Colonic mucosa (tissue), 4 donors: Measurements from ENCODE around the gene SLC28A3. TPM values are rescaled to one million over a fixed set of nuclear protein-coding genes. Genes with fewer than 3 reads are reported as not detected.
"Not testable (repeated sequence)": the region's sequence is repeated elsewhere in the genome, so short reads cannot be mapped to it uniquely, and the experiment has no call there.

Experiments used
- DNase-seq: peaks from one replicate; pipeline ENCODE4 v3.0.0-alpha.2; 2020
- H3K27ac ChIP-seq: fragments of 200-600 bp; one replicate; pipeline ENCODE4 v1.8.0; 2021
- H3K27me3 ChIP-seq: fragments of 200-600 bp; one replicate; pipeline ENCODE4 v1.8.0; 2021
- H3K36me3 ChIP-seq: fragments of 200-600 bp; one replicate; pipeline ENCODE4 v1.8.0; 2021
- H3K4me1 ChIP-seq: fragments of 200-600 bp; one replicate; pipeline ENCODE4 v1.8.0; 2021; ENCODE audit warnings: mild to moderate bottlenecking
- H3K4me3 ChIP-seq: fragments of 200-600 bp; one replicate; pipeline ENCODE4 v1.8.0; 2021
- H3K9ac ChIP-seq, 2 donors: one replicate each; pipeline ENCODE4 v1.7.0; 2013; ENCODE audit warnings: control low read depth in 2 of 2, low read depth in 2 of 2, low read length in 2 of 2
- H3K9me3 ChIP-seq: fragments of 200-600 bp; one replicate; pipeline ENCODE4 v1.8.0; 2021
- CTCF ChIP-seq: fragments of 200-600 bp; IDR thresholded peaks from one replicate; pipeline ENCODE4 v1.8.0; 2022; ENCODE audit warnings: antibody characterized with exemption, mild to moderate bottlenecking
- intact Hi-C: fragments of 100-400 bp; cut with DNase I; formaldehyde crosslinking; loops from one replicate; pipeline ENCODE4 v1.14.1; 2022
- total RNA-seq, 2 donors: library from RNA; stranded (reverse); fragmentation: NEBNext Ultra II Directional in 1 of 2; extraction: Animal tissue kit (Norgen Biotek cat#: 25700) in 1 of 2; gene quantifications; one replicate each; pipeline ENCODE4 v1.2.1, GENCODE V29; 2021
- donor health status: healthy.
- donor health status: DM: no; HTN: no; CAD: no.
- donor health status: DM: no; HTN: no; CAD: no.

Gene SLC28A3
- total RNA-seq, 2 donors from 2014 or later: 2.9 to 4.7 TPM

- Histone ChIP-seq H3K27ac (no peak overlapping the region), H3K9me3 (no peaks in the 10 kb centered on the region), H3K36me3 (no peaks in the 10 kb centered on the region), H3K4me1 (no peaks in the 10 kb centered on the region), H3K9ac (no peak overlapping the region), H3K27me3 (no peaks in the 10 kb centered on the region), H3K4me3 (no peak overlapping the region)
- intact Hi-C loops: no loop called here
- no peak for TF ChIP-seq CTCF
- DNase-seq: no peak
These were observed 33.5 kb upstream of the SLC28A3 start for GRCh38 chr9:84374013-84374412.

- H3K27me3 ChIP-seq: no peaks in the 10 kb centered on the region
- H3K9me3 ChIP-seq: no peaks in the 10 kb centered on the region
- H3K4me3 ChIP-seq: no peak overlapping the region
- no peaks in the 10 kb centered on the region for H3K36me3 ChIP-seq
- TF ChIP-seq CTCF: no peak
- no peak overlapping the region for H3K9ac ChIP-seq
- DNase-seq: no peak
- intact Hi-C loops: no loop called here
- no peaks in the 10 kb centered on the region for H3K4me1 ChIP-seq
- no peak overlapping the region for H3K27ac ChIP-seq
These were observed 31.2 kb upstream of the SLC28A3 start for GRCh38 chr9:84371737-84372136.

- no peaks in the 10 kb centered on the region for H3K4me1 ChIP-seq
- intact Hi-C loops: no loop called here
- no peak for TF ChIP-seq CTCF
- no peaks in the 10 kb centered on the region for H3K36me3 ChIP-seq
- H3K27me3 ChIP-seq: no peaks in the 10 kb centered on the region
- H3K9me3 ChIP-seq: no peaks in the 10 kb centered on the region
- H3K27ac ChIP-seq: no peak overlapping the region
- DNase-seq: no peak
- no peak overlapping the region for H3K4me3 ChIP-seq
- no peak overlapping the region for H3K9ac ChIP-seq
These were observed 28.0 kb upstream of the SLC28A3 start for GRCh38 chr9:84368601-84369000.

GRCh38 chr9:84367726-84368125 is 27.2 kb upstream of the SLC28A3 start:
- H3K27me3 ChIP-seq, H3K4me3 ChIP-seq, H3K4me1 ChIP-seq, intact Hi-C loops, H3K36me3 ChIP-seq, H3K9me3 ChIP-seq, H3K27ac ChIP-seq, H3K9ac ChIP-seq, DNase-seq: not testable (repeated sequence)

- Histone ChIP-seq H3K4me3 (no peak overlapping the region), H3K4me1 (no peaks in the 10 kb centered on the region), H3K9ac (no peak overlapping the region), H3K36me3 (no peaks in the 10 kb centered on the region), H3K27ac (no peak overlapping the region), H3K27me3 (no peaks in the 10 kb centered on the region), H3K9me3 (no peaks in the 10 kb centered on the region)
- no peak for TF ChIP-seq CTCF
- intact Hi-C loops: no loop called here
- no peak for DNase-seq
These were observed 26.1 kb upstream of the SLC28A3 start for GRCh38 chr9:84366683-84367082.

- H3K27me3 ChIP-seq, intact Hi-C loops, H3K9me3 ChIP-seq, H3K4me1 ChIP-seq, H3K36me3 ChIP-seq, H3K4me3 ChIP-seq, H3K9ac ChIP-seq, H3K27ac ChIP-seq, DNase-seq: not testable (repeated sequence)
These were observed 24.4 kb upstream of the SLC28A3 start for GRCh38 chr9:84364894-84365490.

GRCh38 chr9:84361645-84362044 is 21.1 kb upstream of the SLC28A3 start:
- Histone ChIP-seq H3K4me3 (no peak overlapping the region), H3K4me1 (no peaks in the 10 kb centered on the region), H3K9me3 (no peaks in the 10 kb centered on the region), H3K9ac (no peak overlapping the region), H3K36me3 (no peaks in the 10 kb centered on the region), H3K27ac (no peak overlapping the region), H3K27me3 (no peaks in the 10 kb centered on the region)
- intact Hi-C loops: no loop called here
- TF ChIP-seq CTCF: no peak
- no peak for DNase-seq
